Liver (tissue), 9 donors: ENCODE results near the gene KRT6C. TPM values are rescaled to one million over a fixed set of nuclear protein-coding genes. Genes with fewer than 3 reads are reported as not detected.

Experiments
- DNase-seq: peaks from one replicate; pipeline ENCODE4 v3.0.0-alpha.2; 2017; ENCODE audit warnings: low spot score
- H3K27ac ChIP-seq, 2 donors: one replicate each; pipeline ENCODE4 v1.7.0; 2013; ENCODE audit warnings: inconsistent platforms in 2 of 2, low read length in 2 of 2, control low read depth in 1 of 2, low read depth in 1 of 2, mild to moderate bottlenecking in 1 of 2
- H3K27me3 ChIP-seq, 4 donors: one replicate each; pipeline versions ENCODE4 v1.6.1 to v1.7.0; 2013; ENCODE audit warnings: low read length in 3 of 4, inconsistent platforms in 1 of 4, mild to moderate bottlenecking in 1 of 4, moderate library complexity in 1 of 4; ENCODE audit not compliant: control insufficient read depth in 4 of 4, insufficient read depth in 4 of 4
- H3K36me3 ChIP-seq, 4 donors: one replicate each; pipeline versions ENCODE4 v1.6.1 to v1.7.0; 2013; ENCODE audit warnings: low read length in 3 of 4, mild to moderate bottlenecking in 3 of 4, low read depth in 1 of 4, moderate library complexity in 1 of 4; ENCODE audit not compliant: control insufficient read depth in 4 of 4, insufficient read depth in 3 of 4
- H3K4me1 ChIP-seq, 4 donors: one replicate each; pipeline versions ENCODE4 v1.6.1 to v1.7.0; 2013; ENCODE audit warnings: low read length in 3 of 4, mild to moderate bottlenecking in 3 of 4, moderate library complexity in 1 of 4; ENCODE audit not compliant: control insufficient read depth in 4 of 4, insufficient read depth in 4 of 4
- H3K4me3 ChIP-seq, 3 donors: one replicate each; pipeline versions ENCODE4 v1.6.1 to v1.7.0; 2013; ENCODE audit warnings: low read length in 3 of 3, control low read depth in 1 of 3, low read depth in 1 of 3, mild to moderate bottlenecking in 1 of 3
- H3K9ac ChIP-seq, 2 donors: one replicate each; pipeline ENCODE4 v1.7.0; 2013; ENCODE audit warnings: low read length in 2 of 2, mild to moderate bottlenecking in 2 of 2, moderate library complexity in 2 of 2, control low read depth in 1 of 2, low read depth in 1 of 2
- H3K9me3 ChIP-seq, 4 donors: one replicate each; pipeline versions ENCODE4 v1.6.1 to v1.7.0; 2013; ENCODE audit warnings: low read length in 3 of 4; ENCODE audit not compliant: control insufficient read depth in 4 of 4
- ATF3 ChIP-seq: IDR thresholded peaks from 2 replicates; pipeline ENCODE4 v1.6.1; 2016; ENCODE audit warnings: antibody characterized with exemption
- EGR1 ChIP-seq, 2 donors: IDR thresholded peaks; 2 replicates each; pipeline ENCODE4 v1.6.1; 2016 to 2018; ENCODE audit warnings: antibody characterized with exemption in 2 of 2, low read depth in 2 of 2
- FOXA1 ChIP-seq: IDR thresholded peaks from 2 replicates; pipeline ENCODE4 v1.6.1; 2016; ENCODE audit warnings: antibody characterized with exemption
- FOXA2 ChIP-seq: IDR thresholded peaks from 2 replicates; pipeline ENCODE4 v1.6.1; 2016; ENCODE audit warnings: antibody characterized with exemption
- GABPA ChIP-seq, 2 donors: IDR thresholded peaks in 1 of 2; conservative IDR thresholded peaks in 1 of 2; 2 replicates each; pipeline ENCODE4 v1.6.1; 2016; ENCODE audit warnings: antibody characterized with exemption in 2 of 2, mild to moderate bottlenecking in 1 of 2, moderate library complexity in 1 of 2
- HNF4A ChIP-seq, 2 donors: conservative IDR thresholded peaks; 2 replicates each; pipeline ENCODE4 v1.6.1; 2016; ENCODE audit warnings: antibody characterized with exemption in 2 of 2, mild to moderate bottlenecking in 2 of 2
- HNF4G ChIP-seq: IDR thresholded peaks from 2 replicates; pipeline ENCODE4 v1.6.1; 2016; ENCODE audit warnings: antibody characterized with exemption
- JUND ChIP-seq, 2 donors: IDR thresholded peaks; 2 replicates each; pipeline ENCODE4 v1.6.1; 2016; ENCODE audit warnings: antibody characterized with exemption in 2 of 2
- MAX ChIP-seq: IDR thresholded peaks from 2 replicates; pipeline ENCODE4 v1.6.1; 2016; ENCODE audit warnings: antibody characterized with exemption
- NR2F2 ChIP-seq: IDR thresholded peaks from 2 replicates; pipeline ENCODE4 v1.6.1; 2016; ENCODE audit warnings: antibody characterized with exemption
- RAD21 ChIP-seq, 2 donors: IDR thresholded peaks; 2 replicates each; pipeline ENCODE4 v1.6.1; 2016; ENCODE audit warnings: antibody characterized with exemption in 2 of 2, mild to moderate bottlenecking in 2 of 2
- REST ChIP-seq: IDR thresholded peaks from 2 replicates; pipeline ENCODE4 v1.6.1; 2016; ENCODE audit warnings: antibody characterized with exemption, mild to moderate bottlenecking
- RXRA ChIP-seq, 2 donors: IDR thresholded peaks; 2 replicates each; pipeline ENCODE4 v1.6.1; 2017 to 2018; ENCODE audit warnings: antibody characterized with exemption in 2 of 2, mild to moderate bottlenecking in 1 of 2
- SP1 ChIP-seq: IDR thresholded peaks from 2 replicates; pipeline ENCODE4 v1.6.1; 2018; ENCODE audit warnings: antibody characterized with exemption, mild to moderate bottlenecking
- TAF1 ChIP-seq: conservative IDR thresholded peaks from 2 replicates; pipeline ENCODE4 v1.6.1; 2016; ENCODE audit warnings: antibody characterized with exemption, mild to moderate bottlenecking
- YY1 ChIP-seq: IDR thresholded peaks from 2 replicates; pipeline ENCODE4 v1.6.1; 2016; ENCODE audit warnings: antibody characterized with exemption, mild to moderate bottlenecking
- ZBTB33 ChIP-seq: IDR thresholded peaks from 2 replicates; pipeline ENCODE4 v1.6.1; 2016; ENCODE audit warnings: antibody characterized with exemption
- WGBS: extraction: QIAGEN DNeasy Blood & Tissue Kit; methylation state at CpG from one replicate; pipeline ENCODE4 v1.1.7; 2013; 5-methylcytosine and 5-hydroxymethylcytosine counted together
- polyA plus RNA-seq, 2 donors: library from polyadenylated mRNA; stranded (reverse) in 1 of 2; unstranded in 1 of 2; fragments of 200-250 nt in 1 of 2; fragments of >200 nt in 1 of 2; fragmentation: Nextera tagmentation in 1 of 2; extraction: Ambion mirVana in 1 of 2; gene quantifications; one replicate each; pipeline versions ENCODE4 v1.2.1 to v1.2.3, GENCODE V29; 2013 to 2015
- total RNA-seq, 2 donors: library from RNA; depleted of rRNA; stranded (reverse); fragments of >200 nt; gene quantifications; one replicate each; pipeline ENCODE4 v1.2.3, GENCODE V29; 2014
- TF ChIP-seq, protein P1 (sequence below): fragments of 150-350 bp; IDR thresholded peaks from 2 replicates; pipeline ENCODE4 v1.5.1; 2017; ENCODE audit warnings: improper control_type of control experiment, low read depth, low read length; ENCODE audit not compliant: missing input control
- donor health status: healthy.
- donor health status: healthy.
- donor health status: healthy.
- donor health status: healthy.
- donor health status: healthy.

KRT6C gene
- total and polyA plus RNA-seq, 4 donors, result 0.61 TPM; not detected in 3

- Histone ChIP-seq H3K9ac (no peak overlapping the region), H3K9me3 (no peaks in the 10 kb centered on the region), H3K27ac (no peak overlapping the region), H3K4me3 (no peak overlapping the region), H3K4me1 (no peaks in the 10 kb centered on the region), H3K36me3 (no peaks in the 10 kb centered on the region), H3K27me3 (peaks cover 0 to 6% (median 0%) of the 10 kb centered on the region in 4 donors)
- 83% methylated on average over 8 of the region's 8 CpGs for WGBS
- TF ChIP-seq FOXA1 (no peak), GABPA (IDR thresholded peaks at IDR 0.05 in 1 of 2, conservative IDR thresholded peaks at IDR 0.05 in 1 of 2) (no peak), FOXA2 (no peak), HNF4A (conservative IDR thresholded peaks at IDR 0.05) (no peak), ZBTB33 (no peak), EGR1 (IDR thresholded peaks at IDR 0.05; ENCODE audit: low read depth in 2 of 2) (no peak), MAX (no peak), TAF1 (no peak), JUND (IDR thresholded peaks at IDR 0.05) (no peak), RXRA (IDR thresholded peaks at IDR 0.05) (no peak), ATF3 (no peak), YY1 (no peak), REST (no peak), NR2F2 (no peak), HNF4G (no peak), RAD21 (IDR thresholded peaks at IDR 0.05) (no peak), SP1 (no peak)
- TF ChIP-seq, protein P1, sequence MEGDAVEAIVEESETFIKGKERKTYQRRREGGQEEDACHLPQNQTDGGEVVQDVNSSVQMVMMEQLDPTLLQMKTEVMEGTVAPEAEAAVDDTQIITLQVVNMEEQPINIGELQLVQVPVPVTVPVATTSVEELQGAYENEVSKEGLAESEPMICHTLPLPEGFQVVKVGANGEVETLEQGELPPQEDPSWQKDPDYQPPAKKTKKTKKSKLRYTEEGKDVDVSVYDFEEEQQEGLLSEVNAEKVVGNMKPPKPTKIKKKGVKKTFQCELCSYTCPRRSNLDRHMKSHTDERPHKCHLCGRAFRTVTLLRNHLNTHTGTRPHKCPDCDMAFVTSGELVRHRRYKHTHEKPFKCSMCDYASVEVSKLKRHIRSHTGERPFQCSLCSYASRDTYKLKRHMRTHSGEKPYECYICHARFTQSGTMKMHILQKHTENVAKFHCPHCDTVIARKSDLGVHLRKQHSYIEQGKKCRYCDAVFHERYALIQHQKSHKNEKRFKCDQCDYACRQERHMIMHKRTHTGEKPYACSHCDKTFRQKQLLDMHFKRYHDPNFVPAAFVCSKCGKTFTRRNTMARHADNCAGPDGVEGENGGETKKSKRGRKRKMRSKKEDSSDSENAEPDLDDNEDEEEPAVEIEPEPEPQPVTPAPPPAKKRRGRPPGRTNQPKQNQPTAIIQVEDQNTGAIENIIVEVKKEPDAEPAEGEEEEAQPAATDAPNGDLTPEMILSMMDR, result no peak
- peak; percentile 13 for DNase-seq
Observed at GRCh38 chr12:52438305-52439301, 35.0 kb downstream of the KRT6C start.
